ENCODE data around the gene GLB1L.

The GLB1L gene

DNA sequence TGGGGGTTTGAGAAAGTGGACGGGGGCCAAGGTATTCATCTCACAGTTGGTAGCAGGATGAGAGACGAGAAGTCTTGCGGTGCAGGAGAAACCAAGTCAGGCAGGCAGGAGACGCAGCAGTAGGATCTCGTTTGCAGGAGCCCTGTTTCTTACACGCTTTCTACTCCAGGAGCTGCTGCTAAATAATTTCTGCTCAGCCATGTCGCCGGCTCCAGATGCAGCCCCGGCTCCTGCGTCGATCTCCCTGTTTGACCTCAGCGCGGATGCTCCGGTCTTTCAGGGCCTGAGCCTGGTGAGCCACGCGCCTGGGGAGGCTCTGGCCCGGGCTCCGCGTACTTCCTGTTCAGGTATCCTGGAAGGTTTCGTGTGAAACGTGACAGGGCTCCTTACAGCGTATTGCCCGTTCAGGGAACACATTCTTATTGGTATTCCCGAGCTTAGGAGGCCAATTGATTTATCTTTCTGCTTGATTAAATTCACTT lies 15.1 kb downstream of the GLB1L start:
- peak; percentile 75 for DNase-seq (ENCODE audit: low read depth)
- peak overlapping the region; percentile 98 for H3K4me3 ChIP-seq (ENCODE audit: low read length)
- TF ChIP-seq, protein P1, sequence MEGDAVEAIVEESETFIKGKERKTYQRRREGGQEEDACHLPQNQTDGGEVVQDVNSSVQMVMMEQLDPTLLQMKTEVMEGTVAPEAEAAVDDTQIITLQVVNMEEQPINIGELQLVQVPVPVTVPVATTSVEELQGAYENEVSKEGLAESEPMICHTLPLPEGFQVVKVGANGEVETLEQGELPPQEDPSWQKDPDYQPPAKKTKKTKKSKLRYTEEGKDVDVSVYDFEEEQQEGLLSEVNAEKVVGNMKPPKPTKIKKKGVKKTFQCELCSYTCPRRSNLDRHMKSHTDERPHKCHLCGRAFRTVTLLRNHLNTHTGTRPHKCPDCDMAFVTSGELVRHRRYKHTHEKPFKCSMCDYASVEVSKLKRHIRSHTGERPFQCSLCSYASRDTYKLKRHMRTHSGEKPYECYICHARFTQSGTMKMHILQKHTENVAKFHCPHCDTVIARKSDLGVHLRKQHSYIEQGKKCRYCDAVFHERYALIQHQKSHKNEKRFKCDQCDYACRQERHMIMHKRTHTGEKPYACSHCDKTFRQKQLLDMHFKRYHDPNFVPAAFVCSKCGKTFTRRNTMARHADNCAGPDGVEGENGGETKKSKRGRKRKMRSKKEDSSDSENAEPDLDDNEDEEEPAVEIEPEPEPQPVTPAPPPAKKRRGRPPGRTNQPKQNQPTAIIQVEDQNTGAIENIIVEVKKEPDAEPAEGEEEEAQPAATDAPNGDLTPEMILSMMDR (IDR thresholded peaks at IDR 0.05; ENCODE audit: insufficient read depth, low read depth, low read length, missing control alignments): no peak

DNA sequence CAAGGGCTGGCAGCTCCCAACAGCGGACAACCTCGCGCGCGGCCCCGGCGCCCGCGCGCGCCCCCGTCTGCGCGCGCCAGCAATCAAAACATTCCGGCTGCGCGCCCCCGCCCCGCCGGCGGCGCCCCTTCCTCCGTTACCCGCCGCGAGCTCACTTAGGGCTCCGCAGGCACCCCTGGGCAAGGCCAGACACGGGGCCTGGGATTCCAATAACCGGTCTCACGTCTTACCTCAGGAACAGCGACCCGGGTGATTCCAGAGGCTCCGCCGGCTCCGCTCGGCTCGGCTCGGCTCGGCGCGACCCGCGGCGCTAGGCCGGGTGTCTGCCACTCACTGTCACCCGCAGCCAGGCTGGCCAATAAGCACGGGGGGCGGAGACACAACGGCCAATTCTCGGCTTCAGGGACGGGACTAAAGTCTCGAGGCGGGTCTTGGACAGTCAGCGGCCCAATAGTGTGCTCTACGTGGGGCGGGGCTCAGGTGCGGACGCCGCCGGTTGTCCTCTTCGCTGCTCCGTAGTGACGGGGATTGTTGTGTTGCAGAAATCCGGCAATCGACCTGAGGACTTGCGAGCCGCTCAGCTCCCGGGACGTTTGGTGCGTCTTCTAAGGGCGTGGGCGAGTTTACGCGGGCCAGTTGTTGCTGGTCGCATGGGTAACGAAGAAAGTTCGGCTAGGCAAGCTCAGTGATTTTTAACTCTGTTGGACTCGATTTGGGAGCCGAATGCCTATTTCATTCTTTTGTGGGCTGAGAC lies 15.8 kb downstream of the GLB1L start, which contains the start of the genes ANKZF1 and ATG9A:
Gene ANKZF1 (plus strand): TSS at position 502 of the 754 bp plus-strand sequence. CDS start 452 bp downstream, outside the sequence.
Gene ATG9A (minus strand): TSS at position 332 of the 754 bp plus-strand sequence. CDS start 1,612 bp downstream, outside the sequence.
- peak within 1 kb of the TSS; percentile 98 for H3K4me3 ChIP-seq (ENCODE audit: low read length)
- TF ChIP-seq, protein P1 (IDR thresholded peaks at IDR 0.05; ENCODE audit: insufficient read depth, low read depth, low read length, missing control alignments): no peak
- DNase-seq (ENCODE audit: low read depth): peak; percentile 100

DNA sequence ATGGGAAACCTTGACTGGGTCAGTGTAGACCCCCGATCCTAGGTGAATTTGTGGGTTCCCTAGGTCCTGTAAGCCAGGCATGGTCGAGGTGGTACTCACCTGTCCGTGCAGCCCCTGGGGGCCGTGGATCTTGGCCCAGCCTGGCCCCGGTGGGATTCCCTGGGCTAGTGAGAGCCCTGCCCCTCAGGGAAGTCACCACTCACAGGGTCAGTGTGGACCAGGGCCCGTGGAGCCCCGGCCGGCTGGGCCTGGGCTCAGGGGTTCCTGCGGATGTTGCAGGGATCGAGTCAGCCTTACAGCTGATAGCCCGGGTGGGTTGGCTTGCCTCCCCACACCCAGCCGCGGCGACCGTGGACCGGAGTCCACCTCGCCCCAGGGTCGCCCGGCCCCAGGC lies 16.3 kb downstream of the GLB1L start:
- TF ChIP-seq, protein P1 (IDR thresholded peaks at IDR 0.05; ENCODE audit: insufficient read depth, low read depth, low read length, missing control alignments): no peak
- peak overlapping the region; percentile 98 for H3K4me3 ChIP-seq (ENCODE audit: low read length)
- no peak for DNase-seq (ENCODE audit: low read depth)

DNA sequence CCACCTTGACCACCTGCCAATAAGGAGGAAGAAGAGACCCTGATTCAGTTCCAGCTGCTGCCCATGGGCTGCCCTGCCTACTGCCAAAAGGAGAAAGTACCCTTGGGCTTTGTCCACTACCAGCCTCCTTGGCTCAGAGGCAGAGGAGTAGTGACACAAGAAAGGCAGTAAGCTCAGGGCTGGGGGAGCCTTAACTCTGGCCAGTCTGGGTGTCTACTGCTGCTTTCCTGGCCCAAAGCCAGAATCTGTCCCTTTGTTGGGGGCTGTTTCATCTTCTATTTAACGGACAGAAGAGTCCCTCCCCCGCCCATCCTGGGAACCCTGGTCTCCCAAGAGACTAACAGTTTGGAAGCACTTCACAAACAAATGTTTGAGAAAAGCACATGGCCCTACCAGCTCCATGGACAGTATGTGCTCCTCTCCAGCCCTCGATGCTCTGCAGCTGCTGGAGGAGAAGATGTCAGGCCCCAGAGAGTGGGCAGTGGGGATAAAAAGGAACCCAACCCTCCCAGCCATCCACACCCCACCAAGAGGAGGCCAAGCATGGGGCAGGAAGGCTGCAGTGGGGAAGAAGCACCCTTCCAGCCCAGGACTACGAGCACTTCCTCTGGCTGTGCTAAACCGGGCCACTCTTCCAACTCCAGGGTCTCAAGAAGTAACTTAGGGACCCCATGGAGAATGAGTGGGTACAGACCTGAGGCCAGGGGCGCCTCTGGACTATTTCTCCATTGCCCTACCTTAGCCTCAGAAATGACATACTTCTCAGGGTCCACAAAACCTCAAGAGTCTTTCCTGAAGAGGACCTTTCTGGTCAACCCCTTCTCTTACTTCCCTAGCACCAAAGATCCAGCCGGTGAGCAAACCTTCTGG lies 17.0 kb downstream of the GLB1L start:
- peak; percentile 15 for DNase-seq (ENCODE audit: low read depth)
- TF ChIP-seq, protein P1 (IDR thresholded peaks at IDR 0.05; ENCODE audit: insufficient read depth, low read depth, low read length, missing control alignments): no peak
- peak overlapping the region; percentile 98 for H3K4me3 ChIP-seq (ENCODE audit: low read length)

DNA sequence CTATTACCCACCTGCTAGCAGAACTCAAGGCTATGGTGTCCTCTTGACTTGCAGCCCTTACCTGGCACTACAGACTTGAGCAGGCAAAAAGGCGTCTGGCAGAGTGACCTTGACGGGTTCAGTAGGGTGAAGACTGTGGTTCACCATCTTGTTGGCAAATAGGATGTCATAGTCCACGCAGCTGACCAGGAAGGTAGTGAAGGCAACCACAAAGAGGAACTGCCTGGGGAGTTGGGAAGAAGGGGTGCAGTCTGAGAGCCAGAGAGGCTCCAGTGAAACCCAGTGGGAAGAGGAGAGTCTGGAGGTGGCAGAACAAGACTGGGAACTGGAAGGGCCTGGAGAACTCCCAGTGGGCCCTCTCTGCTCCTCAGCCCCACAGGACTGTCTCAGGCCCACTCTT lies 19.9 kb downstream of the GLB1L start:
- TF ChIP-seq, protein P1 (IDR thresholded peaks at IDR 0.05; ENCODE audit: insufficient read depth, low read depth, low read length, missing control alignments): no peak
- no peak for DNase-seq (ENCODE audit: low read depth)
- no peak overlapping the region for H3K4me3 ChIP-seq (ENCODE audit: low read length)

DNA sequence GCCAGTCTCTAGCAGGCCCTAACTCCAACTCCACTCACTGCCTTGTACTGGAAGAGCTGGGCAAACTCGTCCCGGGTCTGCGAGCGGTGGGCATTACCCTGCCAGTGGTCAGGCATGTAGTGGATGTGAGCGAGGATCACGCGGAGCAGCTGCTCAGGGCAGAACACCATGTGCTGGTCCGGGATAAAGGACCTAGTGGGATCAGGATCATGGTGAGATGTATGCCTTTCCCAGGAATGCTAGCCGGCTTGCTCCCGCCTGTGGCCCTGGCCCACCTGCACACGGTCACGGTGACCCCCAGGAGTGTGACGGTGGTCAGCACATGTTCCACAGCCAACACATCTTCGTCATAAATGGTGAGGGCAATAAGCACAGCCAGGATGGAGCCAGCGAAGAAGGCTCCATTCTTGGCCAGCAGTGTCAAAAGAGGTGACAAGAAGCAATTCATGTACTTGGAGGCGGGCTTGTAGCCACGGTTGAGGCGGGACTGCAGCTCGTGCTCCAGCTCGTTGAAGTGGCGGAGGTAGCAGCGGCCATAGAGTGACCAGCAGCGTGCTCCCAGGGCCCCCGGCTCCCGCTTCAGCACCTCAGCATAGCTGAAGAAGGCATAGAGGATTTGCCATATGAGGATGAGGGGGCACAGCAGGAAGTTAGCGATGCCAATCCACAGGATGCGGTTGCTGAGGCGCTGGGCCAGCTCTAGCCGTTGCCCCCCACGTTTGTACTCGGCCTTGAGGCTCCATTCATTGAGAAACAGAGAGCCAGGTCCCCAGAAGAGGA lies 21.2 kb downstream of the GLB1L start:
- no peak overlapping the region for H3K4me3 ChIP-seq (ENCODE audit: low read length)
- DNase-seq (ENCODE audit: low read depth): no peak
- TF ChIP-seq, protein P1 (IDR thresholded peaks at IDR 0.05; ENCODE audit: insufficient read depth, low read depth, low read length, missing control alignments): no peak
